Anterior cingulate cortex (tissue), 58 donors: ENCODE data around the gene RAD51C.
"Not testable (repeated sequence)": the region's sequence is repeated elsewhere in the genome, so short reads cannot be mapped to it uniquely, and the experiment has no call there.

Source experiments
- DNase-seq, 58 donors: peaks; one replicate each; lab custom pipeline; 2025; lab: John Stamatoyannopoulos, UW

Gene RAD51C

DNA sequence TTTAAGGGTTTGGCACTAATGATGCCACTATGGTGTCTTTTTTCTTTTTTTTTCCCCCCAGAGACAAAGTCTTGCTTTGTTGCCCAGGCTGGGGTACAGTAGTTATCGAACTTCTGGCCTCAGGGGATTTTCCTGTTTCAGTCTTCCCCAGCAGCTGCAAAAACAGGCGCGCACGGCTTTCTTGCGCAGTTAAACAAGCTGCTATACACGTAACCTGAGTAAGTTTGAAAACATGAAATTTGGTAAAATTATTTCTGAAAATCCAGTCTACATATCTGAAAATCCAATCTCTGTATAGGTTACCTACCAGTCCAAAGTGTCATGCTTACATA, 12.4 kb upstream of the RAD51C start:
- no peak for DNase-seq

DNA sequence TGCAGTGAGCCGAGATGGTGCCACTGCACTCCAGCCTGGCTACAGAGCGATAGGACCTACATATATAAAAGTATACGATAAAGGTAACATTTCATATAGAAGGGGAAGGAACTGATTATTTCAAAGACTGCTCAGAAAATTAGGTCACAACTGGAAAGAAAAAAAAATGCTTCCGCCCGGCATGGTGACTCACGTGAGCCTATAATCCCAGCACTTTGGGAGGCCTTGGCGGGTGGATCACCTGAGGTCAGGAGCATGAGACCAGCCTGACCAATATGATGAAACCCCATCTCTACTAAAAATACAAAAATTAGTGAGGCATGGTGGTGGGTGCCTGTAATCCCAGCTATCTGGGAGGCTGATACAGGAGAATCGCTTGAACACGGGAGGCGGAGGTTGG, 8.4 kb upstream of the RAD51C start:
- DNase-seq: no peak

DNA sequence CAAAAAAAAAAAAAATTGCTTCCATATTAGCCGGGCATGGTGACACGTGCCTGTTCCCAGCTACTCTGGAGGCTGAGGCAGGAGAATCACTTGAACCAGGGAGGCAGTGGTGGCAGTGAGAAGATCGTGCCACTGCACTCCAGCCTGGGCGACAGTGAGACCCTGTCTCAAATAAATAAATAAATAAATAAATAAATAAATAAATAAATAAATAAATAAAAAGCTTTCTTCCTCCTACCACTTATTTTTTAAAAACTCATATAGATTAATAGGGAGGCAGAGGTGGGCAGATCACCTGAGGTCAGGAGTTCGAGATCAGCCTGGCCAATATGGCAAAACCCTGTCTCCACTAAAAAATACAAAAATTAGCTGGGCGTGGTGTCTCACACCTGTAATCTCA, 7.9 kb upstream of the RAD51C start:
- DNase-seq: not testable (repeated sequence)

DNA sequence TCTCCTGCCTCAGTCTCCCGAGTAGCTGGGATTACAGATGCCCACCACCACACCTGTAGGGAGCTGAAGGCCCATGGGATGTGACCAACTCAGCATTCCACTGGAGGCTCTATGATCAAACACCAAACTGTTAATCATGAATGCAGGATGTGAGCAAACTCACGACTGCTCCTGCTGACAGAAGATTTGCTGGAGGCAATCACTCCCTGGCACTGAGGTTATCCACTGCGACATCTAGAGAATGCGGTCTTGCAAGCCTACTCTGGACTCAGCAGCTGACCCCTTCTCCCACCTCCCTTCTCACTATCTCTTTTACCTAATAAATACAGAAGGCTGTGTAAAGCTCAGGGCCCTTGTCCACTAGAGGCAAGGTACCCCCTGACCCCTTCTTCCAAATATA, 5.4 kb upstream of the RAD51C start:
- no peak for DNase-seq

DNA sequence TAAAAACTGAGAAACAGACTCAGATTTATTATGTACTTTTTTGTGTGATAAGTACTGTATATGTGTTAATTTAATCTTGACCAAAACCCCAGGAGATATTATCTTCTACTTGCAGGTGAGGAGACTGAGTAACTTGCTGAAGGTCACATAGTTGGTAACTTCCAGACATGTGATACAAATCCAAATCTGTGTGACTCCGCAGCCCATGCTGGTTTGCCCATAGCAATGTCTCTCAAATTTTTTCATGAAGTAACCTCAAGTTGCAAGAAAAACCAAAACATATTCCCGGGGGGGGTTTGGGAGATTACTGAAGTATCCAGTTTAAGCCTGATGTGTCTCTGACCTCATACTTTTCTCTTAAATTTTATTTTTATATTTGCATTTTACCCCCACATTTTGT, 3.9 kb upstream of the RAD51C start:
- DNase-seq: no peak

DNA sequence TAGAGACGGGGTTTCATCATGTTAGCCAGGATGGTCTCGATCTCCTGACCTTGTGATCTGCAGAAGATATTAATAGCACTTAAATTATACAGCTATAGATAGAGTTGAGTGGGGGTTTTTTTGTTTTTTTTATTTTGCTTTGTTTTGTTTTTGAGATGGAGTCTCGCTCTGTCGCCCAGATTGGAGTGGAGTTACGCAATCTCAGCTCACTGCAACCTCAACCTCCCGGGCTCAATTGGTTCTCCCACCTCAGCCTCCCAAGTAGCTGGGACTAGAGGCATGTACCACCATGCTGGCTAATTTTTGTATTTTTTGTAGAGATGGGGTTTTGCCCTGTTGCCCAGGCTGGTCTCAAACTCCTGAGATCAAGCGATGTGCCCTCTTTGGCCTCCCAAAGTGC, 2.4 kb upstream of the RAD51C start:
- not testable (repeated sequence) for DNase-seq

DNA sequence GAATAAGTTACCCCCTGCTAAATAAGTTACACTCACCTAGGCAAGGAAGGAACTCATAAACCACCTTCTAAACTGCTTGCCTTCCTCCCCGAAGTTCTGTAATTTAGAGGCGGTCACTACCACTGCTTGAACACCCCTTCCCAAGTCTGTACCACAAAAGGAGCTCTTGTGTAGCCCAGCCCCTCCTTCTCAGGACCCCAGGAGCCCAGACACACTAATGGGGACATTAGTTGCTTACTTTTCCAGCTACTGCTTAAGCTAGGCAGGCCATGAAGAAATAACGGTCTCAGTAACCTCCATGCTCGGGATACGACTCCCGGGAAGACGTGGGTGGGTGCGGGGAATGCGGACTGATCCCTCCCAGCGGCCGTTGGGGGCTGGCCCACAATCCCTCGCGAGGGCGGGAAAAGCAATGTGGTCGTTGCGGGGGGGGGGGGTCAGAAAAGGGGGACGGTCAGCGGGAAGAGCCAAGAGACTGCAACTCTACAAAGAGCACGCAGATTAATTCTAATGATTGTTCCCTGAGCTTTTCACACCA, 632 bp upstream of the RAD51C start, which contains the start of gene TEX14:
Gene TEX14 (minus strand): TSS at position 345 of the 538 bp plus-strand sequence. CDS start 40,044 bp downstream, outside the sequence.
- DNase-seq: no peak

DNA sequence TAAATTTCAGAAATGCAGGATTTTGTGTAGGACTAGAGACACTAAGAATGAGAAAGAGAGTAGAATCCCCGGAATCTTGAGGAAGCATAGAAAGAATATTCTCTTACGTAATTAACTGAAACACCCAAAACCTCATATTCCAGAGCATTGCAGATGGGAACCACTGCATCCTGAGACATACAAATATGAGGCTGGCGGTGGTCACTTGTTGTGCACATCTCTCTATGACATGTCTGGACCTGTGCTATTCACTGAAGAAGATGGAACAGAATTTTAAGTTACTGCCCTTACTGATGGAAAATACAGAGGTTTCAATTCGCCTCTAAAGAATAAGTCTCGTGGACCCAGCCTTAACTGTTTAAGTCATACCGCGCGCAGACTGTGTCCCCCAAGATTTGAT, 806 bp downstream of the RAD51C start:
- no peak for DNase-seq

DNA sequence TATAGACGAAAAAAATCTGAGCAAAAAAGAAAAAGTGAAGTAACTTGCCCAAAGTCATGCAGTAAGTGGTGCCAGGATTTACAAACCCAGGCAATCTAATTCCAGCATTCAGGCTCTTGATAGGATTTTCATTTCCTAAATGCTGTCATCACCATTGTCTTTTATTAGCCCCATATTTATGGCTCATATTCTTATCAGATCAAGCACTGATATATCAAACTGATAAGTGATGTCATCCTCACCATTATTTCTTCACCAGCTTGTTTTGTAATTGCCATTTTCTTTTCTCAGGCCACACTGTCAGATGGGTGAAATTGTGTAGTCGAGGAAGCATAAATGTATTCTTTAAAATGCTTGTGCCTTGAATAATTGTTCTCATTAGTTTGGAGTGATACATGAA, 1.3 kb downstream of the RAD51C start:
- no peak for DNase-seq

DNA sequence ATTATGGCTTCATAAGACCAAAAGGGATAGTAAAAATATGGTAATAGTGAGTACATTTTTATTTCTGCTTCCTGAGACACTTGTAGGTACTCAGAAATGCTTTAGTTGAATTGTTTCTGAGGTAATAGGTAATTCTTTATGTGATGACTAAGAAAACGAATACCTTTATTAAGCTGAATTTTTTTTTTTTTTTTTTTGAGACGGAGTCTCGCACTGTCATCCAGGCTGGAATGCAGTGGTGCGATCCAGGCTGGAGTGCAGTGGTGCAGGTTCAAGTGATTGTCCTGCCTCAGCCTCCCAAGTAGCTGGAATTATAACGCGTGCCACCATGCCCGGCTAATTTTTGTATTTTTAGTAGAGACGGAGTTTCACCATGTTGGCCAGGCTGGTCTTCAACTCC, 1.9 kb downstream of the RAD51C start:
- no peak for DNase-seq

DNA sequence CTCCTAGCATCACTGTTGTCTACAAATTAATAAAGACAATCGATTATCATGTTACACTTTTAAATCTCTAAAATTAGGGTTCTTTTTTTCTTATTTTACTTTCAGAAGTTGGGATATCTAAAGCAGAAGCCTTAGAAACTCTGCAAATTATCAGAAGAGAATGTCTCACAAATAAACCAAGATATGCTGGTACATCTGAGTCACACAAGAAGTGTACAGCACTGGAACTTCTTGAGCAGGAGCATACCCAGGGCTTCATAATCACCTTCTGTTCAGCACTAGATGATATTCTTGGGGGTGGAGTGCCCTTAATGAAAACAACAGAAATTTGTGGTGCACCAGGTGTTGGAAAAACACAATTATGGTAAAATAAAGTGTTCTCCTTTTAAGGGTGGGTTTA, 2.4 kb downstream of the RAD51C start:
- no peak for DNase-seq

DNA sequence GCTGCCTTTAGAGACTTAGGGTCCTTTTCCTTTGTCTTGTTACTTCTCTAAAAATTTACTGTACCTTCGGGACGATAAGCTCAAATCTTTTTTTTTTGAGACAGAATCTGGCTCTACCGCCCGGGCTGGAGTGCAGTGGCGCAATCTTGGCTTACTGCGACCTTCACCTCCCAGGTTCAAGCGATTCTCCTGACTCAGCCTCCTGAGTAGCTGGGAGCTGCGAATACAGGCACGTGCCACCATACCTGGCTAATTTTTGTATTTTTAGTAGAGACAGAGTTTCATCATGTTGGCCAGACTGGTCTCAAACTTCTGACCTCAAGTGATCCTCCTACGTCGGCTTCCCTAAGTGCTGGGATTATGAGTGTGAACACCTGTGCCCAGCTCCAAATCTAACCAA, 7.4 kb downstream of the RAD51C start:
- DNase-seq: no peak

DNA sequence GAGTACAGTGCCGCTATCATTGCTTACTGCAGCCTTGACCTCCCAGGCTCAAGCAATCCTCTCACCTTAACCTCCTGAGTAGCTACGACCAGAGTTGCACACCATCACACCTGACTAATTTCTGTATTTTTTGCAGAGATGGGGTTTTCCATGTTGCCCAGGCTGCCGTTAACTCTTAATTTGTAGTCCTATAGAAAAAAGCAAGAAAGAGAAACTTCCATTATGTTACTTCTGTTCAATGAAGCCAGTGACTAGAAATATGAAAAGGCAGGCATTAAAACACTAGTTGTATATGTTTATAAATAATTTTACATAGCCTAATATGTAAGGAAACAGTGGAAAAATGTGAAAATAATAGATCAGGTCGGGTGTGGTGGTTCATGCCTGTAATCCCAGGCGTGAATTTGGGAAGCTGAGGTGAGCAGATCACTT, 9.7 kb downstream of the RAD51C start:
- no peak for DNase-seq

DNA sequence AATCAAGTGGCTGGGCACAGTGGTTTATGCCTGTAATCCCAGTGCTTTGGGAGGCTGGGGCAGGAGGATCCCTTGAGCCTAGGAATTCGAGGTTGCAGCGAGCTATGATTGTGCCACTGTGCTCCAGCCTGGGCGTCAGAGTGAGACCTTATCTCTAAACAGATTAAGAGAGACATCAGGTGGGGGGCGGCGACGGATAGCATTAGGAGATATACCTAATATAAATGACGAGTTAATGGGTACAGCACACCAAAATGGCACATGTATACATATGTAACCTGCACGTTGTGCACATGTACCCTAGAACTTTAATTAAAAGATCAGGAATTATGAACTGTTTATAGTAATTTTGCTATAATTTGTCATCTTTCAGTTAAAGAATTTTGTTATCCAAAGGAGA, 10.3 kb downstream of the RAD51C start:
- DNase-seq: peak in 1 of 58 donors; percentile 0

DNA sequence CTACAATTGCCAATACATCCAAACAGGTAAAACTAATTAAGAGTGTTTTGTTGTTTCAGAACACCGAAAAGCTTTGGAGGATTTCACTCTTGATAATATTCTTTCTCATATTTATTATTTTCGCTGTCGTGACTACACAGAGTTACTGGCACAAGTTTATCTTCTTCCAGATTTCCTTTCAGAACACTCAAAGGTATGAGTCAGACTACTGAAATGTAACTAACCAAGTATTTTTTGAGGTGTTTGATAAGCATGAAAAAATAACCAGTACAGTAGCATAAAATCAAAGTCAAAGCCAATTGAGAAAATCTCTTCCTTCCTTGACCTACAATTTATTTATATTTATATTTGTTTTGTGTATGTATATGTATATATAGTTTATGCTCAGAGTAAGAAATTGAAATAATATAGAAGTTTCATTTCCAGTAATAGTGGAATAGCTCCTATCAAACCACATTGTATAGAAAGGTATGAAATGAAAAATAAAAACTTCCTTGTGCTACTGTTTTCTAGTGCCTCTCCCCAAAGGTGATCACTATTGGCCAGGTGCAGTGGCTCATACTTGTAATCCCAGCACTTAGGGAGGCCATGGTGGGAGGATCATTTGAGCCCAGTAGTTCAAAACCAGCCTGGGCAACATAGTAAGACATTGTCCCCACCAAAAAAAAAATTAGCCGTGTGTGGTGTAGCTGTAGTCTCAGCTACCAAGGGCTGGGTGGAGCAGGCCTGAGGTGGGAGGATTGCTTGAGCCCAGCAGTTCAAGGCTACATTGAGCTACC, 10.9 kb downstream of the RAD51C start:
- DNase-seq: no peak

DNA sequence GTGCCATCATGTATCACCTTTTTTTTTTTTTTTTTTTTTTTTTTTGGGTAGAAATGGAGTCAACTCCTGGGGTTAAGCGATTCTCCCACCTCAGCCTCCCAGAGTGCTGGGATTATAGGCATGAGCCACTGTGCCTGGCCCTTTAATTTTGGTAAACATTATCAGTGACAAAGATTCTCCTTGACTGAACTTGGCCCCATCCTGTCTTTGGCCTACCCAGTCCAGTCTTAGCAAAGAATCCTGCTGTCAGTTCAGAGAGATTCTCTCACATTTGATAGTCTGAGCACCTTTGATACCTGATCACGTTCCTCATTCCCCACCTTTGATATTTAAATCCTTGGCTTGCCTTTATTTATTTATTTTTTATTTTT, 11.5 kb downstream of the RAD51C start:
- DNase-seq: no peak

DNA sequence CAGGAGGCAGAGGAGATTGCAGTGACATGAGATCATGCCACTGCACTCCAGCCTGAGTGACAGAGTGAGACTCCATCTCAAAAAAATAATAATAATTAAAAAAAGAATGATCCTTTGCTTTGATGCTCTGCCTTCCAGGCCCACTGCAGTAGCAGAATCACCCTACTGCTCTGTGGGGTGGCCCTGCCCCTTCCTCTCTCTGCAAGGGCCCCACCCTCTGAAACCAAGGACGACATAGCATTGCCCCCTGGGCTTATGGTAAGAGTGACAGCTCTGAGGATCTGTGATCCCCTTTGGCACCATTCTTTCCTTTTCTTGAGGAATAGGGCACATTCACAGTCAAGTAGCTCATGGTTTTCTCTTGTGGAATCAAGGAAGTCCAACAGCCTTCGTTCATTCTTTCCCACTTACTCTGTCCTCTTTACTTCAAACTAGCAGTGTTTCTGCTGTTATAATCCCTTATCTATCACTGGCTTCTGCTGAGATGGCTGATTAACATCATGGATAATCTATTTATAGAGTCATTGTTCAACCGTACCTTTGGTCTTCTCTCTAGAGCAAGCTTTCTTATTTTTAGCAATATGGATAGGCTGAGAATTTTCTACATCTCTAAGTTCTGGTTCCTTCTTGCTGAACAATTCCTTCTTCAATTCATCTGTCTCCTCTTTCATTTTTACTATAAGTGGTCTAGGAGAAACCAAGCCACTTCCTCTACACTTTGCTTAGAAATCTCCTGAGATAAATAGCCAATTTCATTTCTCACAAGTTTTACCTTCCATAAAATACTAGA, 14.1 kb downstream of the RAD51C start:
- no peak for DNase-seq

DNA sequence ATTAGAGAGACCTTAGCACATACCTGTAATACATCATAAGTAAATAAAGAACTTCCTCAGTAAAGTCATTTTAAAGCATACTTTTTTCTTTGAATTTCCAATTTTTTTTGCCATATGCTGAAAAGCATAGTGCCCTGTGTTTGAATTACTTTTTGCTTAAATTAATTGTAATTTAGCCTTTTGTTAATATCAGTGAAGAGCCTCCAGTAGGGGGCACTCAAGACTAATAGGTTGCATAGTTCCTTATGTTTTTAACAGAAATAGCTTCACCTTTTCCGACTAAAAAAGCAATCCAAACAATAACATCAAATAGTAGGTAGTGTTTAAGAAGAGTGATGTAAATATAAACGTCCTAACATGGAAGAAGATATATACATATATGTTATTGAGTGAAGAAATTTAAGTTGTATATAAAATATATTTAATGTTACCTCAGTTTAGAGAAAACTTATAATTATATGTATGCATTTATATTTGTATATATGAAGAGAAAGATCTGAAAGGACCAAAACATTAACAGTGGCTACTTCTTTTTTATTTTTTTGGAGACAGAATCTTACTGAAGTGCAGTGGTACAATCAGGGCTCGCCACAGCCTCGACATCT, 18.6 kb downstream of the RAD51C start:
- peak in 3 of 58 donors; percentile 2 to 8 (median 8) for DNase-seq

DNA sequence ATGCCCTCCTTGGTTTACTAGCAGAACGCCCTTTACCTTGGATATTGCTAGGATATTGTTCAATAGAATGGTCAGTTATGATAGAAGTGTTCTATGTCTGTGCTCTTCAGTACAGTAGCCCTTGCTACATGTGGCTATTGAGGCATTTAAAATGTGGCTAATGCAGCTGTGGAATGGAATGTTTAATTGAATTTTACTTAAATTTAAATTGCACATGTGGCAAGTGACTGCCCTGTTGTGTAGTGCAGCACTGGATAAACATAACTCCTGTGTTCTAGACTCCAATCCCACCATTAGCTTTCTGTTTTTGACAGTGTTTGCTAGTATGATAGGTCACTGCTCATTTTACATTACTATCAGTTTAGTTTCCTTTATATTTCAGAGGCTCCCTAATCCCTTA, 29.9 kb downstream of the RAD51C start:
- no peak for DNase-seq

DNA sequence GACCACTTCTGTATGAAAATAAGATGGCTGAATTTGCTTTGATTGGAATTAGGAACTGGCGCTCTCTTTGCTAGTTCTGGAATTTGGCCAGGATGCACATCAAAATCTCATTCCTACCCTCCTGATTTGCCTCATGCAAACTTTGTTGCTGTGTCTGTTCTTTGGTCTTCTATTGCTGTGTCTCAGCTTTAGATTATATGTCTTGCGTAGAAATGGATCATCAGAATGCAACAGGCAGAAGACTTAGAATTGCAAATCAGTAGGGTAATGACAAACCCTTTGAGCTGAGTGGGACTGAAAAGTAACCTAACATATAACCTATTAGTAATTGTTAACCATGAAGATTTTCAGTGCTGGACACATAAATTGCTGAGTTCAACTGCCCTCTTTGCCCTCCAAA, 30.3 kb downstream of the RAD51C start:
- no peak for DNase-seq

DNA sequence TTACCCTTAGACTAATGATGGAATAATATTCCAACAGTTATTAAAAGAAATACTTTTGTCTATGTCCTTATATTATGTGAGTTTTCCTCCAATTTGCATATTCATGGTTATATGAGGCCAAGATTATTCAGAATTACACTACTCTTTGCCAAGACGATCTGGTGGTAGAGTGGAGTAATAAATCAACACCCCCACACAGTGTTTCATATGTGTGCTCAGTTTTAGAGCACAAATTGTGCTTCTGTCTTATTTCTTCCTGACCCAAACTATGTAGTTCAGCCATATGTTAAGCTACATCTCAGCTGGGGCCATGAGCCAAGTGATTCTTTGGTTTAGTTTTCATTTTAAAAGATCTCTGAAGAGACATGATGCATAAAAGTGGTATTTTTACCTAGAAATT, 36.4 kb downstream of the RAD51C start:
- peak in 4 of 58 donors; percentile 1 to 15 (median 3) for DNase-seq
